HG03103 (cell line): ENCODE results near the gene PEX5L.
"Not testable (repeated sequence)": the region's sequence is repeated elsewhere in the genome, so short reads cannot be mapped to it uniquely, and the experiment has no call there.

Source experiments
- ATAC-seq: cut with Tn5 transposase; IDR thresholded peaks from one replicate; pipeline ENCODE4 v1.9.1; 2021; ENCODE audit warnings: low read depth; ENCODE audit not compliant: unreplicated experiment

Gene PEX5L

DNA sequence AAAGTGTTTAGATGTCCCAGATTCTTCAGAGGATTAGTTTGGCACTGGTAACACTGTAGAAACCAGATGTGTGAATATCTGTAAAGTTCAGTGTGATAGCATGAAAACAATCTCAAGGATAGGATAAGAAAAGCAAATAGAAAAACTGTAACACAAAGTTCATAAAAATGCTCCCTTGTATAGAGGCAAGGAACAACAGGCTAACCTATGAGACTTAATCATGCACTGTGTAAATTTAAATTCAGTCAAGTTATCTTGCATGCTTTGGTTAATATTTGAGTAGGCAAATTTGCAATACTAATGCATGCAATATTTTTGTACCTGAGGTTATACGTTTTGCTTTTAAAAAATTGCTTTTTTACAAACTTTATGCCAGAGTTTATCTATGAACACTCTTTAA lies 239.5 kb downstream of the PEX5L start:
- ATAC-seq = no peak

DNA sequence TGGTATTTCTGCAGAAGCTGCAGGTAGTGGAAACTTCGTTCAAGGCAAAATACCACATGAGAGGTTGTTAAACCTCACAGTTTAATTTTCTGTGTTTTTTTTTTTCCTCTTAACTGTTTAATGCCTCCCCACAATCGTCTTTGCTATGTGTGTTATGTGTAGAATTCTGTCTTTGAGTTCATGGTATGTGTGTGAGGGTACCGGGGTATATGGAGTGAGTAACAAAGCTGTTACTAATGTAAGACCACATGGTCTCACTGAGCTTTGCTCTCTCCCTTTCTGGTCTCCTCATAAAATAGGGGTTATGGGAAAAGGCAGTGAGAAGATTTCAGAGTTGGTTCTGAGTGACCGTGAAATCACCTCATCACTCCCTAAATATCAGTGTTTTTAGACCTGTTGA lies 240.3 kb downstream of the PEX5L start:
- no peak for ATAC-seq

DNA sequence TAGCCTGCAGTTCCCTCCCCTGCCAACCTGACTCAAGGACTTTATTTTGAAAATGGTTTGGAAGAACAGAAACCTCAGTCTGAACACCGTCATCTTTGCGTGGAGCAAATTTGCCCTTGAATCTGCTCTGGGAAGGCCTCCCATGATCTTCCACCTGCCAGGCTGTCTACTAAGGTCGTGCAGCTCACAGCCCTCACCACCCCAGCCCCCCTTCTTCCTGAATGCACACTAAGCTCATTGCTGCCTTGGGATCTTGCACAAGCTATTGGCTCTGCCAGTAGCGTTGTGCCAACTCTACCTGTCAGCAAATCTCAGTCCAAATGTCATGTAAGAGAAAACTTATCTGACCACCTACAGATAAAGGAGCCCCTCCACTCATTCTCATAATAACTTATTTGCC lies 242.4 kb downstream of the PEX5L start:
- ATAC-seq = no peak

DNA sequence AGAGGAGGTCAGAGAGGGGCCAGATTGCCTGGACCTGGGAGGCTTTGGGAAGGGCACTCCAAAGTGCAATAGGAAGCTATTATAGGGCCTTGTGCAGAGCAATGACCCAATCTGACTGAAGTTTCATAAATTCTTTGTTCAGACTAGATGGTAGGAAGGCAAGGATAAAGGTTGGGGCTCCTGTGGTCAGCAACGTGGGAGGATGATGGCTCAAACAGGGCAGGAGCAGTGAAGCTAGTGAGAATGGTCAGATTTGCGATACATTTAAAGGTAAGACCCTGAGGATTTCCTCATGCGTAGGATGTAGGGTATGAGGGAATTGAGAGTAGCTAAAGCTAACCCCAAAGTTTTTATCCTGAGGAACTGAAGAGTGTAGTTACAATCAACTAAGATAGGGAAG lies 244.9 kb downstream of the PEX5L start:
- no peak for ATAC-seq

DNA sequence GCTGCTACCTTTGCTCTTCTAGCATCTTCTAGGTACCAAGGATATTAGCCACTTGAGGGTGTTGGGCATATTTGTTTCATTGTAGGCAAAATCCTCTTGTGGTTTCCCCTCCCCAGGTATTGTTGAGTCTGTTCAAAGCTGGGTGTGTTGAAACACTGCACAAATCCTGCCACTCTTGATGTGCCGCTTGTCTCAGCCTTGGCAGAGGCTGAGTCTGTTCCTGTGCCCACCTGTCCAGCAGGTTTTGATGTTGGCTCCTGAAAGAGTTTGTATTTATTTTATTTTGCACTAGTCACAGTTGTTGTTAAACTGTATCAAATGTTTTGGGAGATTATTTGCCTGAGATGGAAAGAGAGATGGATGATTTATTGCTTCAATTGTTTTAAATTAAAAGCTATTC lies 247.7 kb downstream of the PEX5L start:
- no peak for ATAC-seq

DNA sequence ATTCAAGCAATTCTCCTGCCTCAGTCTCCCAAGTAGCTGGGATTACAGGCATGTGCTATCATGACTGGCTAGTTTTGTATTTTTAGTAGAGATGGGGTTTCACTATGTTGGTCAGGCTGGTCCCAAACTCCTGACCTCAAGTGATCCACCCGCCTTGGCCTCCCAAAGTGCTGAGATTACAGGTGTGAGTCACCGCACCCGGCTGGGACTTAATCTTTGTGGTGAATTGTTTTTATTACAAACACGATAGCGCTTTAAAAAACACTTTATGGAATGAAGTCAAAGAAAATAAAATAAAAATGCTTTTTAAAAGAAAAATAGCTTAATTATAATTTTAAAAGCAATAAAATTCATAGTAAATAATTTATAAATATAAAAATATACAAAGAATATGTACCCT lies 253.9 kb downstream of the PEX5L start:
- ATAC-seq = not testable (repeated sequence)

DNA sequence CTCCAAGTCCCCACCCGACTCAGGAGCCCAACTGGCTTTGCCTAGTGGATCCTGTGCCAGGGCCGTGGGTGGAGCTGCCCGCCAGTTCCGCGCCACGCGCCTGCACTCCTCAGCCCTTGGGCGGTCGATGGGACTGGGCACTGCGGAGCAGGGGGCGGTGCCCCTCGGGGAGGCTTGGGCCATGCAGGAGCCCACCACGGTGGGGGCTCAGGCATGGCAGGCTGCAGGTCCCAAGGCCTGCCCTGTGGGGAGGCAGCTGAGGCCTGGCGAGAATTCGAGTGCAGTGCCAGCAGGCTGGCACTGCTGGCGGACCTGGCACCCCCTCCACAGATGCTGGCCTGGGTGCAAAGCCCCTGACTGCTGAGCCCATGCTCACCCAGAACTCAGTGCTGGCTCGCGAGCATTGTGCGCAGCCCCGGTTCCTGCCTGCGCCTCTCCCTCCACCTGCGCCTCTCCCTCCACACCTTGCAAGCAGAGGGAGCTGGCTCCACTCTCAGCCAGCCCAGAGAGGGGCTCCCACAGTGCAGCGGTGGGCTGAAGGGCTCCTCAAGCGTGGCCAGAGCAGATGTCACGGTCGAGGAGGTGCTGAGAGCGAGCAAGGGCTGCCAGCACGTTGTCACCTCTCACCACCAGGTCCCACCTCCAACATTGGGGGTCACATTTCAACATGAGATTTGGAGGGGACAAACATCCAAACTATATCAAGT lies 261.2 kb downstream of the PEX5L start:
- ATAC-seq = no peak

DNA sequence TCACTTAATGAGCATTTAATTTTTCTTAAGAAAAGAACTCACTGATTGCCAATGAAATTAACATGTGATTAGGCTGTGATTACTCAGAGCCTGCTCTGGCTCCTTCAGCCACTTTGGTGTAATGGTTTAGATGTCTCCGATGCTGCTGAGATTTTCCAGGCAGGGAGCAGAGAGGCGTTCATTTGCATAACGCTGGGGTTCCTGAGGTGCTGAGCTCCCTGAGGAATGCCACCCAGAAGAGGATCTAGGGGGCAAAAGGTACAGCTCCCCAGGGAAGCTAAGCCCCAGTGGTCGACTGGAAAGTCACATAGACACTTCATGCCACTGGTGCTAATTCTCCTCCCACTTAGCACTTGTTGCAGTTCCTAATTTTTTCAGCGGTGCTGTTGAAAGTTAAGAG lies 264.4 kb downstream of the PEX5L start:
- ATAC-seq = no peak

DNA sequence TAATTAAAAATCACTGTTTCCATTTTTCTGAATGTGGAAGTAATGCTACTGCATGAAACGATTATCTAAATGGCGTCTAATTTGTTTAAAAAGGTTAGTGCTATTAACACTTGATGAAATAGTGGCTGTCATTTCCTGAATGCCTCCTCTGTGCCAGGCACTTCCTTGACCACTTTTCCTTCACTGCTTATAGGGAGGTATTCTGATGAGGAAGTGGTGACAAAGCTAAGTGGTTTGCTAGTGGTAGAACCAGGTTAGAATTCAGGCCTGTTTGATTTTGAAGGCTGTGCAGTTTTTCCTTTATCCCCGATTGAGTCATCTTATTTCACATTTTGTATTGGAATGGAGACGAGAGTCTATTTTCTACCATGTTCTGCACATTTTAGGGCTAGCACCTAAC lies 264.9 kb downstream of the PEX5L start:
- ATAC-seq = no peak

DNA sequence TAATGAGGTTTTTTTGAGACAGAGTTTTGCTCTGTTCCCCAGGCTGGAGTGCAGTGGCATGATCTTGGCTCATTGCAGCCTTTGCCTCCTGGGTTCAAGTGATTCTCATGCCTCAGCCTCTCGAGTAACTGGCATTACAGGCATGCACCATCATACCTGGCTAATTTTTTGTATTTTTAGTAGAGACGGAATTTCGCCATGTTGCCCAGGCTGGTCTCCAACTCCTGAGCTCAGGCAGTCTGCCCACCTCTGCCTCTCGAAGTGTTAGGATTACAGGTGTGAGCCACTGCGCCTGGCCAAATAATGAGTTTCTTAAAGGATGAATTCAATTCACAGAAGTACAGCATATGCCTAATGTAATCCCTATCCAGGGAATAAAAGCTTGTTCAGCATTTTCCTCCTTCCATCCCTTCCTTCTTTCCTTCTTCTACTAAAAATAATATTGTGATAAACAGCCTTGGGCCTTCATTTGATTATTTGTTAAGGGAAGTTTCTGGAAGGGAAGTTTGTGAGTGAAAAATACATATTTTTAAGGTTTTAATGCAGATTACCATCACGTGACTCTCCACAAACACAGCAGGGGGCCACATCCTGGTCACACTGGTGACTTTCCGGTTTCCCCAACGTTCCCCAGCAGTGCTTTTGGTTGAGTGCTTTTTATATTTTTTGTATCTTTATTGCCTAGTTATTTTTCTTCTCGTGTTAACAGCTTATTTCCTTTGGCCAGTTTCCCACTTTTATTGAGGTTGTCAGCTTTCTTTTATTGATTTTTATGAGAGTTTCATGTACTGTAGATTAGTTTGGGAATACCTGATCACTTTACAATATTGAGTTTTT lies 267.1 kb downstream of the PEX5L start:
- ATAC-seq = no peak

DNA sequence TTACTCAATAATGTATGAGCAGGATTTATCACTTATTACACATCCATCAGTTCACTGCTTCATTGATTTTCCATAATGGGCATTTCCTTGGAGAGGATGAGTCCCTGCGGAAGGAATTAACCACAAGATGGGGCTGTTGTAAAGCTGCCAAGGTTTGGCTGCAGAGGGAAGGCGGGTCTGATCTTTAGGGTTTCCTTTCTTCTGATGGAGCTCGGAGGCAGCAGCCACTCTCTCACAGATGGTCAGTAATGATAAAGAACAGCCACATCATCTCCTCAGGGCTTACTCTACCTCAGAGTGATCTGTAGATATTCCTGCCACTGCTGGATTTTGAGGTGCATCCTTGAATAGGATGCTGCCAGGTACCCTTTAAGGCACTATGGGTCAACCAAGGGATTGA lies 268.7 kb downstream of the PEX5L start:
- ATAC-seq = no peak

DNA sequence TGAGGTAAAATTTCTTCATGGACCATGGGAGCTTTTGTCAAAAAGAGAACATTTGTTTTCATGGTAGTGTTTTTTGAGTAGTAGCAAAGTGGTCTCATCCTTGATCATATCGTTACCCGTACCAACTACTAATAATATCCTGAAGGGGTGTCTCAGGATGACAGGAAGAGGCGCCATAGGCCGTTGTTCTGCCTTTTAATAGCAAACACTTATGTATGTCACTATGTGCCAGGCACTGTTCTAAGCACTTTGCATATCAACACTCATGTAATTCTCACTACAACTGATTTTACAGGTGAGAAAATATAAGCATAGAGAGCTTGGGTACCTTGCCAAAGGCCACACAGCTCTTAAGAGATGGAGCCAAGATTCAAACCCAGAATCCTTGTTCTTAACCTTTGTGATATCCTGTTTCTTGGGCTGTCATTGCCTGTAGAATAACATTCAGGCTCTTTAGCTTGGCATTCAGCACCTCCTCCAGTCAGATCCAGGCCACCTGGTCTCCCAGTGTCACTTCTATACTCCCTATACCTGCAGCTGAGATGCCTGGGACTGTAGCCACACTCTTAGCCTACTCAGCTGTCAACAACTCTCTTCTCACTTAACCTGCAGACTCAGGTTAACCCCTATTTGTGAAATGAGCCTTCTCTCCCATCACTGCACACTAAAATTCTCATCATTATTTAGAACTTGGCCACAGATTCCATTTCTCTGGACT lies 270.2 kb downstream of the PEX5L start:
- no peak for ATAC-seq

DNA sequence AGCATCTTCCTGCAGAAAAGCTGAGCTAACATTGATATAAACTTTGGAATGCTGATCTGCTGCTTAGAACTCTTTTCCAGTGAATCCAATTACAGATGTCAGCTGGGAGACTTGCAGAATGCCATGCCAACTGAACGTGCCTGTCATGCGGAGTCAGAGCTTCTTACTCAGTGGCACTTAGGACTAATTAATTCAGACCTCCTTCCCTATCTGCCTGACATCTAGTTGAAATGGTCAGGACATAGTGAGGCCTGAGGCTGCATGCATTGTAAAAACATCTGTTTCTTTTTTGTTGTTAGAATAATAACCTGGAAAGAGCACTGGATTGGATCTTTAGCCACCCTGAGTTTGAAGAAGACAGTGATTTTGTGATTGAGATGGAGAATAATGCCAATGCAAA lies 271.3 kb downstream of the PEX5L start:
- ATAC-seq = no peak

DNA sequence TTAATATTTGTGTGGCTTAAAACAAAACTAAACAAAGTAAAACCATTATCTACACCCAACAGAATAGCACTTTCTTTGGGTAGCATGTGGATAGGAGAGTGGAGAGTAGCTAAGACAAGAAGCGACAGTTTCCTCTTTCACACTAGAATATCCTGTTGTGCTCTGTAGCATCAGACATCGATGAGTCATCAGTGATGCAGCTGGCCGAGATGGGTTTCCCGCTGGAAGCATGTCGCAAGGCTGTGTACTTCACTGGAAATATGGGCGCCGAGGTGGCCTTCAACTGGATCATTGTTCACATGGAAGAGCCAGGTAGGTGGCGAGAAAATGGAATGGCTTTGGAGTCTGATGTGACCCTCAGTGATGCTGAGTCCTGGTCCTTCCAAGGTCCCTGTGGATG lies 275.8 kb downstream of the PEX5L start:
- ATAC-seq = no peak

DNA sequence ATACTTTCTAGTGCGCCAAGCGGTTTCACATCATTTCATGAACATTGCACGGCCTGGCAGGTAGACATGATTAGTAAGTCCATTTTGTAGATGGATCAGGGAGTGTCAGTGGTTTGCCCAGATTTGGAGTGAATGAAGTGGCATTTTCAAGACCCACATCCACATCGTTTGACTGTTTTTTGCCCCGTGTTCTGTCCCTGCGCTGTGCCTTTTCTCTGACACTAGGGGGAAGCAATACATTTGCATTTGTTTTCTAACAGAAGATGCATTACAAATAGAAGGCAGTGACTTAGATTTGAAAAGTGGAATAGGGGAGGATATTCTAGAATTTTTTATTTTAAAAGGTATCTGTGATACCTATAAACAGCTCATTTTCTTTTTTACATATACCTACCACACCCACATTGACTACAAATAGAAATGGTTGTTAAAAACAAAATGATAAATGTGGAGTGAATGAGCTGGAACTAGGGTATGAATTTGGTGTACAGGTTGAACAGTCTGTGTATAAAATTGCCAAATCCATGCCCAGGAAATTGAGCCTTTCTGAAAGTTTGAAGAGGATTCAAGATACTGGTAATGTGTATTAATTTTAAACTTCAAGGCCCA lies 285.9 kb downstream of the PEX5L start:
- ATAC-seq = peak; percentile 79

DNA sequence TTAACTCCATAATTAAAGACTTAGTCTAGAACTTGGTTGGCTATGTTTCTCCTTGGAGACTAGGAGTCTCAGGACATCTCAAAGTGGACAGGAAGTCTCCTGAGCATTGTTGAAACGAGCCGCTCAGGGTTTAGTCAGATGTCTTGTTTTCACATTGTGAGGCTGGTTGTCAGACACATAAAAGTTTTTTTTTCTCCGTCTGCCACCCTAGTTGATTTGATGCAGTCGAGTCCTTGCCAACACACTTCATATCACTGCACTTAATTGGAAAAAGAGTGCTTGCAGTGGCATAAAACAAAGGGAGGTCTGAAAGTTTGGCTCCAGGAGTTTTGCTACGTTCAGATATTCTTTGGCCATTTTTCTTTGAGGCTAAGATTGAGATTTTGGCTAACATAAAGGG lies 291.0 kb downstream of the PEX5L start:
- no peak for ATAC-seq

DNA sequence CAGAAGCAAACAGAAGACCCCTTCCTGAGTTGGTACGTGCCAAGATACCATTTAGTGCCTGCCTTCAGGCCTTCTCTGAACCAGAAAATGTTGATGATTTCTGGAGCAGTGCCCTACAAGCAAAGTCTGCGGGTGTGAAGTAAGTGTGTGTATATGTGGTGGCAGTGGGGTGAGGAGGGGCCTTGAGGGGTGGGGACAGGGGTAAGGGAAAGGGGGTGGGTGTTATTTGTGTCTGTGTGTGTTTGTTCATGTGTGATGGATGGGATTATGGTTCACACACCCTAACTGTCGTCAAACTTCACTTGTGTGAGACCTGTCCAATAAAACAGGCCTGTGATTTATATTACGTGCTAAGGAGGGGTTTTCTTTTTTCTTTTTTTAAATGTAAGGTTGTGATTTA lies 291.7 kb downstream of the PEX5L start:
- no peak for ATAC-seq
